Eye (tissue), 1 donor: ENCODE measurements around the gene CTDNEP1.

Experiments
- DNase-seq: peaks from one replicate; pipeline ENCODE4 v3.0.0-alpha.2; 2015

CTDNEP1 gene

DNA sequence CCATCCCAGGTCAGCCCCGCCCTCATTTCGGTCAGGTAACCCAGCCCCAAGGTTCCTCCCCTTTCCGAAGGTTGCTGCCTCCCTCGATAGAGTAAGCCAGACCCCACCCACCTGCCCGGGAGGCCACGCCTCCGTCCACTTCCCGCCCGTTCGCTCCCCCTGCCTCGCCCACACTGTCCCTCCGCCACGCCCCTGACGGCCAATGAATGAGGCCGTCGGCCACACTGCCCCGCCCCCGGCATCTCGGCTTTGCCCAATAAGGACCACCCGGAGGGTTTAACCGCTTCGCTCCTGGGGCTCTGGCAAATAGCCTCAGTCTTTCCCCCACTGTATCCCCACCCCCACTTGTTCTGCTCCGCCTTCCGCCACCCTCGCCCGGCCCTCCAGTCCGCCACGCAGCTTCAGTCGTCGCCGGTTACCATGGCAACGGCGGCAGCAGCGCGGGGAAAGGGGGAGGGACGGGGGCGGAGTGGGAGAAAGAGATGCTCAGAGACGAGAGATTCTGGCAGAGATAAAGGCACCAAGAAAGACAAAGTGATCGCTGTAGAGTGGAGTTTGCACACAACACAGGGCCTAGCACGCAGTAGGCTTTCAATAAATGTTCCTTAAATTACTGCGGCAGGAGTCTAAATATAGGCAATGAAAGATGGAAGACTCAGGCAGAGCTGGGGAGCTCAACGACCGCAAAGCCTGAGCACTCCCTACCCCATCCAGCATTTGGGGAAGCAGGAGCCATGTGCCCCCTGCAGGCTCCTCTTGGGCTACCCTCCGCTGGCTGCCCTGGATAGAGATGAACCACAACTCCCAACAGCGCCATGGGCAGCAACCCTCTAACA, 37.0 kb downstream of the CTDNEP1 start:
- peak; percentile 100 for DNase-seq

- peak; percentile 99 for DNase-seq
These were observed 37.6 kb downstream of the CTDNEP1 start for GRCh38 chr17:7213895-7214299.

GRCh38 chr17:7211491-7212273, 39.9 kb downstream of the CTDNEP1 start:
- DNase-seq: peak; percentile 64

GRCh38 chr17:7208754-7209460, 42.6 kb downstream of the CTDNEP1 start:
- peak; percentile 36 for DNase-seq

DNA sequence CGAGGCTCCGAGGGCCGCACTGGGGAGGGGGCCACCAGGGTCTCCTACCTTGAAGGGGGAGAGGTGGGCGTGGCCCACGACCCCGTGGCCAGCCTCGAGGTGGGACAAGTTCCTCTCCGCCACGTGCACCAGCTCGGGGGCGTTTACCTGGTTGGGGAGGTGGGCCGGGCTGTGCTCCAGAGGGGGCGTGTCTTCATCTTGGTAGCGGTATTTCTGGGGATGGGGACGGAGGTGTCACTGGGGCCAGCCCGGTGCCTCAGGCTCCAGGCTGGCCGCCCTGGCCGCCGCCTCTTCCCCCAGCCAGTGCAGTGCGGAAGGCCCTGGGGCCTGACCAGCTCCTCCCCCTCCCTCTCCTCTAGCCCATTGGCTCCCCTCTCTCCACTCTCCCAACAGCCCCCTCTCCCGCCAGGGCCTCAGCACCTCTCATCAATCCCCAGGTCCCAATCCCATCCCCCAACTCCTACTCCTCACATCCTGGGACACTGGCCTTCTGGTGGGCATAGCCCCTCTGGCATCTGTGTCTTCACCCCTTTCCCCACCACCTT, 43.4 kb downstream of the CTDNEP1 start:
- DNase-seq: peak; percentile 63

DNA sequence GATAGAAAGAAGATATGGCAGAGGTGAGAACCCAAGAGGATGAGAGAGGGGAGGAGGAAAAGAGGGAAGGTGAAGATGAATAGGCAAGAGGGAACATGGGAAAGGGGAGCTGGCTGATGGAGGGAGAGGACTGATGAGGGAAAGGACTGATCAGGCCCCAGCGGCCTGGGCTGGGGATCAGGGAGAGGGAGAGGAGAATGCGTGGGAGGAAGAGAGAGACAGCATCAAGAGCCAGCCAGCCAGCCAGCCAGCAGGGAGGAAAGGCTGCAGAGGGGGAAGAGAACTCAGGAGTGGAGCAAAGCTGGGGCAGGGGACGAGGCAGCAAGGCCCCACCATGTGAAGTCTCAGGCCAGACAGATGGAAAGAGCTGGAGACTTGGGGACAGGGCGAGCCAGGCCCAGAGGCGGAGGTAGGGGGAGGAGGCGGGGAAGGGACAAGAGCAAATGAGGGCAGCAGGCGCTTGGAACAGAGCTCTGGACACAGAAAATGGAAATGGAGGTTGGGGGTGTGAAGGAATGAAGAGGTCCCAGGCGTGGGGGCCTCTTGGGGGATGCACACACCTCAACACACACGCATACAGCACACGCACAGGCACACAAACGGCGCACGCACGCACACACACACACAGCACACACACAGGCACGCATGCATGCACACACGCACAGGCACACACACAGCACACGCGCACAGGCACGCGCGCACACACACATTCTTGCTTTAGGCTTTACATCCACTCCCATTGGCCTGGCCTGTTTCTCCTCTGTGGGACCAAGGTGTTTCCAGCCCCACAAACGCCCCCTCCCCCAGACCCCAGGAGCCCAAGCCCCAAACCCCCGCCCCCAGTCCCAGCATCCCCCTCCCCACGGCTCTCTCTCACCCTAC, 44.2 kb downstream of the CTDNEP1 start:
- no peak for DNase-seq

DNA sequence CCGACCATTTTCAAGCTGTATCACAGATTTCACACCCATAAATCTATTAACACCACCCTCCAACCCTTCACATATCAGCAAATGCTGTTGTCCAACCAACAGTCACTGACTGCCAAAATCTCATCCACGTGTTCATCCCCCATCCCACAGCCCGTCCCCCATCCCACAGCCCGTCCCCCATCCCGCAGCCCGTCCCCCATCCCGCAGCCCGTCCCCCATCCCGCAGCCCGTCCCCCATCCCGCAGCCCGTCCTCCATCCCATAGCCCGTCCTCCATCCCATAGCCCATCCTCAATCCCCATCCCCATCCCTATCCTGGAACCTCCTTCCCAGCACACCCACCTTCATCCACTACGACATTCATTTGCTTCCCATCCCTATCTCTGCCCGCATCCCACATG, 46.0 kb downstream of the CTDNEP1 start:
- DNase-seq: no peak

GRCh38 chr17:7204828-7205461, 46.6 kb downstream of the CTDNEP1 start:
- DNase-seq: peak; percentile 98

GRCh38 chr17:7204336-7204735, 47.2 kb downstream of the CTDNEP1 start:
- DNase-seq: peak; percentile 79

GRCh38 chr17:7203391-7203790, 48.1 kb downstream of the CTDNEP1 start:
- DNase-seq: no peak

DNA sequence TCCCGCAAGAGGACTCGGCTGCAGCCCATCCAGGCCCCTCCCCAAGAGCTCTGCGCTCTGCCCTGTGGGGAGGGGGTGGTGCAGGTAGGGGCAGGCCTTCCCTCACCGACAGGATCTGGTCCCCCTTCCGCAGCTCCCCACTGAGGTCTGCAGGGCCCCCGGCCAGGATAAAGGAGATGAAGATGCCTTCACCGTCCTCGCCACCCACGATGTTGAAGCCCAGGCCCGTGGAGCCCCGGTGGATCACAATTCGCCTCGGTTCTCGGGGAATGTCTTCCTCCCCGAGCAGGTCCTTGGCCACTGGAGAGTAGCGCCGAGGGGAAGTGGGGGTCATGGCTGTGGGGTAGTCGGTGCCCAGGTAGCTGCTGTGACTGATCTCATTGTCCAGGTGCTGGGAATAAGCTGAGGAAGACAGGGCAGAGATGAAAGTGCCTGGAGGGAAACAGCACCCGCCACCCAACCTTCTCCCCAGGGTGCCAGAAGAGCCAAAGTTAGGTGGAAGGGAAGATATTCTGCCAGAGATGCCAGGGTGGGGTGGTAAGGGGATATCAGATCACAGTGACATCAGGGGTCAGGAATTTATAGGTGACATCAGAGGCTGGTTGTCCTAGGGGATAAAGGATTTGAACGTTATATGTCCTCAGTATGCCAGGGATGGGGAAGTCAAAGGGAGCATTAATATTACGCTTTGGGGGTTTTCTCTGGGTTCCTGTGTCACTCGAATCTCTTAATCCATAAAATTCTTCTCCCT, 54.7 kb downstream of the CTDNEP1 start:
- no peak for DNase-seq

DNA sequence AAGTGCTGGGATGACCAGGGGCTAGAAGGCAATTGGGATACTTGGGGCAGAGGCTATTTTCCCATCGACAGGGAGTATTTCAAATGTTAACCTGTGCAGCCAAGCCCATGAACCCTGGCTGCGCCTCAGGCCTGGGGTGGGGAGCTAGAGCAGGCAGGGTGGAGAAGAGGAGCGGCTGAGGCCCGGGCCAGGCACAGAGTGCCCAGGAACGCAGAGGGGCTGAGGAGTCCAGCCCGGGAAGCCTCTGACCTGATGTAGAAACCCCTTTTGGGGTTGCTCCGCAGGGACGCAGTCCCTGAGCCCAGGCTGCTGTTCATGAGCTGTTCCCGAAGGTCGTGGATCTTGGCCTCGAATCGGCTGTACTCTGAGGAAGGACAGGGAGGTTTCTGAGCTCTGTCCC, 55.6 kb downstream of the CTDNEP1 start:
- no peak for DNase-seq
